ENCODE results near the gene PRODH2.

DNA sequence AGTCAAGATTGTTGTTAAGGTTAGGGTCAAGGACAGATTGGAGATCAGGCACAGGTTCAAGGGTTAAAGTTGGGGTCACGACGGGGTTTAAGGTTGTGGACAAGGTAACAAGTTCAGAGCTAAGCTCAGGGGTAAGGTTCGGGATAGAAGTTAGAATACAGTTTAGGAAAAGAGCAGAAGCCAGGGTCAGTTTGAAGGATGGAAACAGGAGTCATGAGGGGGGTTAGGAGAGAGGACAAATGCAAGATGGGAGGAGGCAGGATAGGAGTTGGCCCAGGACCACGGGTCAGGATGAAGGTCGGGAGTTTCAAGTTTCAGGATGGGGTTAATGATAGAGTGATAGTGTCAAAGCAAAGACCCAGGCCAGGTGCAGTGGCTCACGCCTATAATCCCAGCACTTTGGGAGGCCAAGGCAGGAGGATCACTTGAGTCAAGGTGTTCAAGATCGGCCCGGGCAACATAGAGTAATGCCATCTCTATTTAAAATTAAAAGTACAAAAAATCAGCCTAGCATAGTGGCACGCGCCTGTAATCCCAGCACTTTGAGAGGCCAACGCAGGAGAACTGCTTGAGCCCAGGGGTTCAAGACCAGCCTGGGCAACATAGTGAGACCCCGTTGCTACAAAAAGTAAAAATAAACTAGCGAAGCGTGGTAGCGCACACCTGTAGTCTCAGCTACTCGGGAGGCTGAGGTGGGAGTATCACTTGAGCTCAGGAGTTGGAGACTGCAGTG is 32.0 kb upstream of the PRODH2 start:
- TF ChIP-seq, protein P1, sequence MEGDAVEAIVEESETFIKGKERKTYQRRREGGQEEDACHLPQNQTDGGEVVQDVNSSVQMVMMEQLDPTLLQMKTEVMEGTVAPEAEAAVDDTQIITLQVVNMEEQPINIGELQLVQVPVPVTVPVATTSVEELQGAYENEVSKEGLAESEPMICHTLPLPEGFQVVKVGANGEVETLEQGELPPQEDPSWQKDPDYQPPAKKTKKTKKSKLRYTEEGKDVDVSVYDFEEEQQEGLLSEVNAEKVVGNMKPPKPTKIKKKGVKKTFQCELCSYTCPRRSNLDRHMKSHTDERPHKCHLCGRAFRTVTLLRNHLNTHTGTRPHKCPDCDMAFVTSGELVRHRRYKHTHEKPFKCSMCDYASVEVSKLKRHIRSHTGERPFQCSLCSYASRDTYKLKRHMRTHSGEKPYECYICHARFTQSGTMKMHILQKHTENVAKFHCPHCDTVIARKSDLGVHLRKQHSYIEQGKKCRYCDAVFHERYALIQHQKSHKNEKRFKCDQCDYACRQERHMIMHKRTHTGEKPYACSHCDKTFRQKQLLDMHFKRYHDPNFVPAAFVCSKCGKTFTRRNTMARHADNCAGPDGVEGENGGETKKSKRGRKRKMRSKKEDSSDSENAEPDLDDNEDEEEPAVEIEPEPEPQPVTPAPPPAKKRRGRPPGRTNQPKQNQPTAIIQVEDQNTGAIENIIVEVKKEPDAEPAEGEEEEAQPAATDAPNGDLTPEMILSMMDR (conservative IDR thresholded peaks at IDR 0.05; ENCODE audit: low read depth, low read length): no peak
- TF ChIP-seq EZH2 (IDR thresholded peaks at IDR 0.05; ENCODE audit: borderline replicate concordance, low read depth, low read length, poor library complexity, severe bottlenecking): no peak
